GM21529 (cell line): ENCODE measurements around the gene SHISA9.

Source experiments
- ATAC-seq: cut with Tn5 transposase; IDR thresholded peaks from one replicate; pipeline ENCODE4 v1.9.1; 2021; ENCODE audit not compliant: unreplicated experiment

SHISA9 gene

DNA sequence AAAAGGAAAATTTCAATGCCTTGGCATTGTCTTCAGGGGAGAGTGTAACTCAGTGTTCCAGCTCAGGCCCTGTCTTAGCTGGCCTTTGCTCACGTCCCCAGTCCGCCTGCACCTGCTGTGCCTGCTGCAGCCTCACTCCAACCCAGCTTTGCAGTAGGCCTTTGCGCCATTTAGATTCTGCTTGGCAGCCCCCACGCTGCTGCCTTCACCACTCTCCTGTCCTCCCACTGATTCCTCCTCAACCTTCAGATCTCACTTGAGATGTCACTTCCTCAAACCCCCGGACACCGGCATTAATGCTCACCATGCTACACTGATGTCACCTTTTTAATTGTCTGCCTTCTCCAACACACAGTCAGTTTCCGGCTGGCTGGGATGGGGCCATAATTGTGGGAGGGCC, 166.2 kb downstream of the SHISA9 start:
- ATAC-seq = no peak

DNA sequence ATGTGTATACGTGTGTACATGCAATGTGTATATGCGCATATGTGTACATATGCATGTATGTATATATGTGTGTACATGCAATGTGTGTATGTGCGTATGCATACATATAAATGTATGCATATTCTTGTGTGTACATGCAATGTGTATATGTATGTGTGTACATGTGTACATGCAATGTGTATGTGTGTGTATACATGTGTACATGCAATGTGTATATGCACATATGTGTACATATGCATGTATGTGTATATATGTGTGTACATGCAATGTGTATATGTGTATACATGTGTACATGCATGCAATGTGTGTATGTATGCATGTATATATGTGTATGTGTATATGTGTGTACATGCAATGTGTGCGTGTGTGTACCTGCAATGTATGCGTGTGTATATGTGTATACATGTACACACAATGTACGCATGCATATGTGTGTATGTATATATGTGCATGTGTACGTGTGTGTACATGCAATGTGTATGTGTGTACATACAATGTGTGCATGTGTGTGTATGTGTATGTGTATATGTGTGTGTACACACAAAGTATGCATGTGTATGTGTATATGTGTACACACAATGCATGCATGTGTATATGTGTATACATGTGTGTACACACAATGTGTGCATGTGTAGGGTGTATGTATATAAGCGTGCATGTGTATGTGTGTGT, 167.7 kb downstream of the SHISA9 start:
- ATAC-seq = no peak

DNA sequence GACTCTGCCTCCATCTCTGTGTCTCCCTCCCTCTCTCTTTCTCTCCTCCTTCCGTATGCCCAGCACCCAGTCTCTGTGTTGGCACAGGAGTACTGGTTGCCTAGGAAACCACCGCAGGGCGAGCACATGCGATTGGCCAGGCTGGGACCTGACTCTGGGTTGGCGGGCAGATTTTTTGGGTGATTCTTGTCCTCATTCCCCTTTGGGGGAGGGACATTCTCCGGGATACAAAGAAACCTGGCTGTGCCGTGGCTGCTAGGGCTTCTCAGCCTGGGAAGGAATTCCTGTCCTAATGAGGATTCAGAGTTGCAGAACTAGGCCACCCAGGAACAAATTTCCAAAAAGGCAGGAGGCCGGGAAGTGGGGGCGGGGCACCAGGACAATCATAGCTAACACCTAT, 168.9 kb downstream of the SHISA9 start:
- no peak for ATAC-seq

DNA sequence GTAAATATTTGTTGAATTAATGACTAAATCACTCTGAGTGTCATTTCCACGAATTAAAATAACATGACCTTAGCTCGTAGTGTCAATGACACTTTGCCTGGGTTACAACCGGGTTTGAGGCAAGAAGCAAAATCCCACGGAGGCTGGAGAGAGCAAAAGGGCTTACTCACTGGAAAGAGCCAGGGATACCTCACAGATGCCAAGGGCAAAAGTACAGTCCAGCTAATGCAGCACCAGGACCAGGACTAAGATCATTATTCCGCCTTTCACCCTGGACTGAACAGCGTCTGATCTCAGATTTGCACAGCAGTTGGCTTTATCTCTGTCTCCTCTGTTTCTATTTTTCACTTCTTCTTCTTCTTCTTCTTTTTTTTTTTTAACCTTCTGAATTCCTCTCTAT, 175.5 kb downstream of the SHISA9 start:
- no peak for ATAC-seq

DNA sequence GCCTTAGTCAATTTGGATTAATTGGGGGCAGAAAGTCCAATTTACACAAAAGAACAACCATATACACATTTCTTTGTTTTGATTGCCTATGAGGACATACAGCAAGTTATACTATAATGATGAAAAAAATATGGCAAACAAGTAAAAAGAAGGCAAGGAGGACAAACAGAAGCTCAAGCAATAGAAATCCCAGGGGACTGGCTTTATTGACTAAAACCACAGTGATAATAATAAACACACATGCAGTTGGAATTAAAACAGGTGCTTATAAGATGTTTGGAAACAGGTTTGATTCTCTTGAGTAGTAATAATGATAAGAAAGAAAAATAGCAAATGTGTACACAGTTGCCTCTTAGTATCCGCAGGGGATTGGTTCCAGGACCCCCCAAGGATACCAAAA, 176.4 kb downstream of the SHISA9 start:
- no peak for ATAC-seq

DNA sequence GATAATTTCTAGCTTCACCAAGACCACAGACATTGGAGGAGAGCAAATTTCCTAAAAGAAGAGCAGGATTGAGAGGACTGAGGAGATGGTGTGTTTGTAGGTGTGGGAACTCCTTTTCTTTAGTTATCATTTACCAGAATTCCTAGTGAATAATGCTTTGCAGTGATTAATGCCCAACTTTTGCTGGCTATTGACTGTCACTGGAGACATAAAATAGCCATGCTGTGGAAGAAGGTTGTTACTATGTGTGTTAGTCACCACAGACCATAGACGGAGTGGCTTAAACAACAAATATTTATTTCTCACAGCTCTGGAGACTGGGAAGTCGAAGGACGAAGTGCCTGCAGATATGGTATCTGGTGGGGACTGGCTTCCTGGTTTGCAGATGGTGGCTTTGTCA, 179.1 kb downstream of the SHISA9 start:
- ATAC-seq = no peak

DNA sequence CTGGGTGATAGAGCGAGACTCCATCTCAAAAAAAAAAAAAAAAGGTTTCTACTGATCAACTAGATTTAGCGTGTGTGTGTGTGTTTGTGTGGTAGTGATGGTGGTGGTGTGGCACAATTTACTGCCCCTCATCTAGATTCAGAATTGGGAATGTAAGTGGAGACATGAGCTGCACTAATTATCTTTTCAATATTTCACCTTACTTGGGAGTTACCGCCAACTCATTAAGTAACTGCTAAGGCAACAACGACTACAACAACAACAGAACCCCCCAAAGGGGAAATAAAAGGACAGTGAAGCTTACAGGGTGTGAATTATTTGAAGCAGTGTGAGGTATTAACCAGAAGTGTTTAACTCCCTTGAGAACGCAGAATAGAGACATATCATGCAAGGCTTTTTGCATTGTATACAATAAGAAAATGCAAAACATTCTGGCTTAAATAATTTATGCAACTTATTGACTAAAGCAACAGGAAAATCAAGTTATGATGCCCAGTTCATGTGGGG, 180.5 kb downstream of the SHISA9 start:
- ATAC-seq = no peak

DNA sequence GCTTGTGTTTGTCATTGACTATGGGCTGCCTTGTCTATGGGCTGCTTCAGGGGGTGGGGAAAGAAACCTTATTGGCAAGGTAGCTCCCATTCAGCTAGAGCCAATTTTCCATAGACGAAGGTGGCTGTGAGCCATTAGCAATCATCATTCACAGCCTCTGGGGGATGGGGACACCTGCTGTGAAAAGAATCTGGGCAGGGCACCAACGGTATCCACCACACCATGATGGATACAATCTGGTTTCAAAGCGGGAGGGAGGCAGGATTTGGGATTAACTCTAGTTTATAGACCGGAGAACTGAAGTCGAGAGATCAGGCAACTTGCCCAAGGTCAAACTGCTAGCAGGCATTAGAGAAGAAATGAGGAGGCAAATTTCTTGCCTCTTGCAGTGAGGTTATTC, 182.3 kb downstream of the SHISA9 start:
- no peak for ATAC-seq

DNA sequence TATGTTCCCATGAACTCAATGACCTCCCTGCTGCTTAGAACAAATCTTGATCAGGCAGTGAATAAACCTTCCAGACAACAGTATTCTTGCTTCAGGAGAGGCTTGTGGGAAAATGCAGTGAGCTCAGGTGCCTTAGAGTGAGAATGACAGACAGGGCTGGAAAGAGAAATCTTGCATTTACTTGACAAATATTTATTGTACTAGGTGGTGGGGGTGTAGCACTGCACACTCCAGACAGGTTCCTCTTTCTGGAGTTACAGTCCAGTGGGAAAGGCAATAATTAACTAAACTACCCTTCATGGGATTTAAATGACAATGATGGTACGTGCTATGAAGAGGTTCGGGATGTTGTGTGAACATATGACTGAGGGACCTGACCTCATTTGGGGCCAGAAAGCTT, 182.9 kb downstream of the SHISA9 start:
- ATAC-seq = no peak

DNA sequence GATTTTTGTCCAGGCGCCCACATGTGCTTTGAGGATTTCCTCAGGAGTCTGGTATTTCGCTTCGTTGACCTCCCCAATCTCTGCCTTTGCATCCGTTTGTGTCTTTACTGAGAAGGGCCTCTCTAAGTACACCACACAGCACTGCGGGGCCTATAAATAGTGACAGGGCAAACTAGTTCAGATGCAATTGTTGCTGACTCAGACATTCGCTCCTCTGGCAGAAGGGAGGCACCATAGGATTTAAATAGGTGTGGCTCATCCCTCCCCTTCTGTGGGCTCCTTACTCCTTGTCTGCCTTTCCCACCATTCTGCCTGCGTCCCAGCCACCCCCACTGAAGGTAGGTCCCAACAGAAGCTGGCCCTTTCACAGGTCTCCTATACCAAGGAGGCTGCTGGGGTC, 192.3 kb downstream of the SHISA9 start:
- ATAC-seq = no peak

DNA sequence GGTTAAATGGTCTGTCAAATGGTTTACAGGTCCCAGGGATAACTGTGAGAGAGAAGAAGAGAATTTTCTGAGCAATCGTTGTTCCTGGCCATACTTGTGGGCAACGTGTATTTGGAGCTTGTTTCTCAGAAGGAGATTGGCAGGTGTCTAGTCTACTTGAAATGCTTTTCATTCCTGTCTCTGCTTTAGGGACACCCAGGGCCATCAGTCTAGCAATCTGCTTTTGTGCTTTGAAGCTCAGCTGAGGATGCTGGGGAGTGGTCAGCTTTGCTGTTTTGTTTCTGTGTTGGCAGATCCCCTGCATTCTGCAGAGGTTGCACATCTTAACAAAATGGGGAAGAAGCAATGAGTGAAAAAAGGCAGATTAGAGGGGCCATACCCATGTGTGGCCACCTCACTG, 193.7 kb downstream of the SHISA9 start:
- ATAC-seq = no peak

DNA sequence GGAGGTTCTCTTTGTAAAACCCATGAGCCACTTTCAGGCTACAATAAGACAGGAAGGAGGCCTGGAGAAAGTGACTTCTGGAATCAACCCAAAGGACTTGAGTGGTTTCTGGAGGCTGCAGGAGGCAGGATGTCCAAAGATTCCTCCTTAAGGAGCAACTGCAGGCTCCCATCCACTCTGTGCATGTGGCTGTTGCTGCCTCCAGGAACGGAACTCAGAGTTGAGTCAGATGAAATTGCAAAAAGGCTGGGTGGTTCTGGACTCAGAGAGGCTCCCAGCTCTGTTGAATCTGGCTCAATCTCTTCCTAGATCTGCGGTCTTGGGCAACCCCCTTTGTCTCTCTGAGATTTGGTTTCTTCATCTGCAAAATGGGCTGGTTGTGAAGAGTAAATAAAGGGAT, 197.1 kb downstream of the SHISA9 start:
- ATAC-seq = no peak

DNA sequence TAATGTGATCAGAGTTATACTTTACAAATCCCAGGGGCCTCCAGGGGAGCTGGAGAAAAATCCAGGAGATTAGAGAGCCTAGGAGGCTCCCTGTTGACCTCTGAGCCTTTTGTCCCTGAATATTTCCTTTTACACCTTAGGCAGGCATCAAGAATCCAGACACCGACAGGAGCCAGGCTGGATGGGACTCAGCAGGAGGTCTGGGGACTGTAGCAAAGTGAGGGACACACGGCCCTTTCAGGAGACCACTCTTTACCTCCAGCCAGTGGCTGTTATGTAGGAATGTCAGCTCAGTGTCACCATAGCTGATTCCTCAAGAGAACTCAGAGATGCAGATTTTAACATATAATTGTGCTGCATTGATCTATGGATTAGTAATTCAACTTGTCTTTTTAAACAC, 198.4 kb downstream of the SHISA9 start:
- no peak for ATAC-seq

DNA sequence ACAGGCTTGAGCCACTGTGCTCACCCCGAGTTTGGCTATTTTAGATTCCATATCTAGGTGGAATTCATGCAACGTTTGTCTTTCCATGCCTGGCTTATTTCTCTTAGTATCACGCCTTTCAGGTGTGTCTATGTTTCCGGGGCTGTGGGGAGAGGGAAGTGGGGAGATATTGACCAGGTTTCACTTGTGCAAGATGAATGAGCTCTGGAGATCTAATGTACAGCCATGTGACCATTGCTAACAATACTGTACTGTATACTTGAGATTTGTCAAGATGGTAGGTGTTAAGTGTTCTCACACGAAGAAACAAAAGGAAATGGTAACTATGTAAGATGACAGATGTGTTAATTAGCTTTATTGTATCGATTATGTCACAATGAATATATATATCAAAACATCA, 199.6 kb downstream of the SHISA9 start:
- ATAC-seq = no peak

DNA sequence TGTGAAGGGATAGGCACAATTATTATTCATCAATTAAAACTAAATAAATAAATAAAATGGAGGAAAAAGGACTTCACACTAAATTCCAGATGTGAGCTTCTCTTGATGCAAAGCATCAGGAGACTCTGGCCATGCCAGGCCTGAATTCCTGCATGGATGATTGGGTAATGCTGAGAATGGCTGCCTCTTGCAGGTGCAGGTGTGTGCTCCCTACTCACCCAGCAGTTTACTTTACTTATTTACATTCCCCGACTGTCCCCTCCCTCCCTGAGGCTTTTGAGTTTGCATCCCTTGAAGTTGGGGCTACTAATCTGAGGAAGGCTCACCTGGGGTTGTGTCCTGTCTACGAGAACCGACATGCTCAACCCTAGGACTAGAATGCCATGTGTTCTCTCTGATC, 200.4 kb downstream of the SHISA9 start:
- ATAC-seq = no peak

DNA sequence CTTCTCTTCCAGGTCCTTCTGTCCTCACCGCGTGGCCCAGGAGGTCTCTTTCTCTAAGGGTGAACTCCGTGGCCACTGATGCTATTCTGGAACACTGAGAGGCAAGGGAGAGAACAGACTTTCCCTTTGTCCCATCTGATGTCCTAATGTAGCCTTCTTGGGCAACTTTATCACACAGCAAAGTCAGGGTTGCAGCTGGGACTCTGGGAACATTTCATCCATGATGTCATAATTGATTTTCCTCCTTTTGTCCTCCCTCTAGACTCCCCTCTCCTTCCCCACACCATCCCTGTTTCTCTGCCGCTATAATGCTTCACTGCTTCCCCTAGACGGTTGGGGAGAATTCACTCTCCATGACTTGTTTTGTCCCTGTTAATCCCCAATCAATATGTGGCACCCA, 201.0 kb downstream of the SHISA9 start:
- no peak for ATAC-seq

DNA sequence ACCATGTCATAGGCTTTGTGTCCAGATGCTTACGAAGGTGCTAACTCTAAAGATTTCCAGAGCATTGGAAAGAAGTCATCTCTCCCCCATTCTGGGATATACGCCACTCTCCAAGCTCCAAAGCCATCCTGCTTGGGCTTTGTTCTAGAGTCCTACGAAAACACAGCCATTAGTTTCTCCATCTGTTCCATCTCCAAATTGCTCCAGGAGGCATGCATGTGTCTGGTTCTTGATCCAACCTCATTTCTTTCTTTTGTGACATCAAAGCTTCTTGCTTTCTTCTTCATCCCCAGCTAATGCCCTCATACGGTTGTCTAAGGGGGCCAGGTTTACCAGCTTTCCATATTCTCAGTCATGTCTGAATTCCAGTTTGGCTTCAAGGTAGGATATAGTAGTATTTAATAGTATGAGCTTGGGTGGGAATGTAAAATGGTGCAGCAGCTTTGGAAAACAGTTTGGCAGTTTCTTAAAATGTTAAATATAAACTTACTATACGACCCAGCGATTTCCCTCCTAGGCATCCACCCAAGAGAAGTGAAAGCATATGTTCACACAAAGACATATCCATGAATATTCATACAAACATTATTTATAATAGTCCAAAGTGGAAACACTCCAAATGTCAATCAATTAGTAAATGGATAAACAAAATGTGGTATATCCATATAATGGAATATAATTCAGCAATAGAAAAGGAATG, 202.6 kb downstream of the SHISA9 start:
- no peak for ATAC-seq

DNA sequence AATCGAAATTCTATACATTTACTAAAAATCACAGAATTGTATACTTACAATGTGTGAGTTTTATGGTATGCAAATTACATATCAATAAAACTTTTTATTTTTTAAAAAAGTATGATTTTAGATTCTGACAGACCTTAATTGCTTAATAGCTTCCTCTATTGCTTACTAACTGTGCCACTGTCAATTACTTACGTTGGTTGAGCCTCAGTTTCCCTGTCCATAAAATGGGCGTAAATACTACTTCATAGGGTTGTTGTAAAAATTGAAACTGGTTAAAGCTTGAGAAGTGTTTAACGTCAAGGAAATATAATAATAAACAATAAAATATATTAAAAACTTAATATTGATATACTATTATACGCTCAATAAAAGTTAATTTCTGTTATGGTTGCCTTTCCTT, 203.4 kb downstream of the SHISA9 start:
- no peak for ATAC-seq

DNA sequence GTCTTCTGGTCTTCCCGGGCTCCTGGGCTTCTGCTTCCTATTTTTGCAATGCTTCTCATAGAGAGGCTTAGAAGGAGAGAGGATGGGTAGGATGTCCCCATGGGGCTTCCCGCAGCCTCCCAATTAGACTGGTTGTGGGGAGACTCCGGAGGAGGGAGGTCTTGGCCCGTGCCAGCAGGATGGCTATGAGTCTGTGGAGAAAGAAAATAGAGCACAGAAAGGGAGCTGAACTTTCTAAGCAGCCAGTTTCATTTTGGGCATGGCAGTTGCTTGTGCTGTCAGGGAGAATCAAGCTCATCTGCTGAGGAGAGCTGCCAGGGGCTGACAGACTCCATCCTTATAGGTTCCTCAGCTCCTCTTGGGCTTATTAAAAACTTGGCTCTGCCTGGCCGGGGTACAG, 204.0 kb downstream of the SHISA9 start:
- no peak for ATAC-seq

DNA sequence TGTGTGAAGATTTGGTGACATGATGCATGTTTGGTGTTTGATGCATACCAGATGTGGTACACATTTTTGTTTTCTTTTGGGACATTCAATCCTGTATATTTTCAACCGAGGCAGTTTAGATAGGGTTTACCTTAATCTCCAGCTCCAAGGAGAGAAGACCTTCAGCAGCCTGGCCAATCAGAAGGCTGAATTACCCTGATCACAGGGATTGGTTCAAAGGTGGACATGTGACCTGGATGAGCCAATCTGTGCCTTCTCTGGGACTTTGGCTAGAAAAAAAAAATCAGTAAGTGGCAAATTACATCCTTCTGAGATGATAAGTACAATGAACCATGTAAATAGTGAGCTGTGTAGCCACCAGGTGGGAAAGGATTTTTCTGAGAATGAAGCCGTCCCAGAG, 205.1 kb downstream of the SHISA9 start:
- ATAC-seq = no peak

DNA sequence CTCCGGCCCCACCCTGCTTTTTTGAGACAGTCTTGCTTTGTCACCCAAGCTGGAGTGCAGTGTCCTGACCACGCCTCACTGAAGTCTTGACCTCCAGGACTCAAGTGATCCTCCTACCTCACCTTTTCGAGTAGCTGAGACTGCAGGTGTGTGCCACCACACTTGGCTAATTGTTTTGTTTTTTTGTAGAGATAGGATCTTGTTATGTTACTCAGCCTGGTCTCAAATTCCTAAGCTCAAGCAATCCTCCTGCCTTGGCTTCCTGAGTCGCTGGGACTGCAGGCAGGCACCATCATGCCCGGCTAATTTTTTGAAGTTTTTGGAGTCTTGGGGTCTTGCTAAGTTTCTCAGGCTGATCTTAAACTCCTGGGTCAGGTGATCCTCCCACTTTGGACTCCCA, 206.7 kb downstream of the SHISA9 start:
- ATAC-seq = no peak

DNA sequence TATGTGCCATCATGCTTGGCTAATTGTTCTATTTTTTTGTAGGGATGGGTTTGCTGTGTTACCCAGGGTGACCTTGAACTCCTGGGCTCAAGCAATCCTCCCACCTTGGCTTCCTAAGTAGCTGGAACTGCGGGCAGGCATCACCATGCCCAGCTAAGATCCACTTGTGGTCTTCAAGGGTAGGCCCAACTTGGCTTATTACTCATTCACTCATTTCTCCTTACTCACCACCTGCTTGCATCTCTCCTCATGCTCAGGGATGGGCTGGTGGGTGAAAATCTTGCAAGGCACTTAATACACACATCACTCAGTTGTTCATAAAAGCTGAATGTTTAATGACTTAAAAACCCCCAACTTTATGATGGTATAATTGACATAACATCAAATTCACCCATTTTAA, 207.8 kb downstream of the SHISA9 start:
- ATAC-seq = no peak
